ENCODE results near the gene ATP13A3.
"Not testable (repeated sequence)": the region's sequence is repeated elsewhere in the genome, so short reads cannot be mapped to it uniquely, and the experiment has no call there.

The ATP13A3 gene

GRCh38 chr3:194499516-194499915 lies 12.7 kb upstream of the ATP13A3 start:
- DNase-seq = not testable (repeated sequence)

GRCh38 chr3:194497799-194498575 lies 11.2 kb upstream of the ATP13A3 start:
- no peak for DNase-seq

GRCh38 chr3:194496217-194496919 lies 9.6 kb upstream of the ATP13A3 start:
- DNase-seq = no peak

- DNase-seq = no peak
These were observed 8.2 kb upstream of the ATP13A3 start for GRCh38 chr3:194494951-194495374.

GRCh38 chr3:194493995-194494927 lies 7.5 kb upstream of the ATP13A3 start:
- DNase-seq = not testable (repeated sequence)

- no peak for DNase-seq
These were observed 5.2 kb upstream of the ATP13A3 start for GRCh38 chr3:194492001-194492400.

GRCh38 chr3:194489736-194490612 lies 3.2 kb upstream of the ATP13A3 start:
- no peak for DNase-seq

- no peak for DNase-seq
These were observed 1.4 kb upstream of the ATP13A3 start for GRCh38 chr3:194488055-194488742.

GRCh38 chr3:194487289-194488054 lies 670 bp upstream of the ATP13A3 start:
- peak; percentile 26 for DNase-seq

- DNase-seq = peak; percentile 59
These were observed 792 bp downstream of the ATP13A3 start for GRCh38 chr3:194485881-194486539.

GRCh38 chr3:194485468-194485880 lies 1.3 kb downstream of the ATP13A3 start:
- no peak for DNase-seq

- no peak for DNase-seq
These were observed 2.2 kb downstream of the ATP13A3 start for GRCh38 chr3:194484614-194485013.

GRCh38 chr3:194483850-194484249 lies 3.0 kb downstream of the ATP13A3 start:
- DNase-seq = no peak

GRCh38 chr3:194482830-194483229 lies 4.0 kb downstream of the ATP13A3 start:
- DNase-seq = not testable (repeated sequence)

- DNase-seq = no peak
These were observed 4.6 kb downstream of the ATP13A3 start for GRCh38 chr3:194482196-194482593.

- no peak for DNase-seq
These were observed 5.1 kb downstream of the ATP13A3 start for GRCh38 chr3:194481525-194482195.

GRCh38 chr3:194481103-194481502 lies 5.7 kb downstream of the ATP13A3 start:
- DNase-seq = no peak

- no peak for DNase-seq
These were observed 10.0 kb downstream of the ATP13A3 start for GRCh38 chr3:194476784-194477183.

- no peak for DNase-seq
These were observed 10.8 kb downstream of the ATP13A3 start for GRCh38 chr3:194475978-194476377.
